GM12892 (cell line): ENCODE results near the gene RPS19BP1.

Source experiments
- POLR2A ChIP-seq: IDR thresholded peaks from 2 replicates; pipeline ENCODE4 v1.6.1; 2011; ENCODE audit warnings: low read depth, low read length, control low read depth
- POLR2AphosphoS5 ChIP-seq: IDR thresholded peaks from 2 replicates; pipeline ENCODE4 v1.6.1; 2011; ENCODE audit warnings: low read depth, low read length, control low read depth
- TAF1 ChIP-seq: IDR thresholded peaks from 2 replicates; pipeline ENCODE4 v1.6.1; 2011; ENCODE audit warnings: low read depth, mild to moderate bottlenecking, control low read depth, low read length, borderline replicate concordance

GRCh38 chr22:39487826-39488520, 44.6 kb downstream of the RPS19BP1 start:
- no peak for TF ChIP-seq TAF1
- no peak for TF ChIP-seq POLR2AphosphoS5
- TF ChIP-seq POLR2A, result no peak
